ENCODE results near the gene PTPRR. TPM values are rescaled to one million over a fixed set of nuclear protein-coding genes. Genes with fewer than 3 reads are reported as not detected.

Gene PTPRR
- total RNA-seq, 1 experiment from 2014 or later = 1.3 TPM

DNA sequence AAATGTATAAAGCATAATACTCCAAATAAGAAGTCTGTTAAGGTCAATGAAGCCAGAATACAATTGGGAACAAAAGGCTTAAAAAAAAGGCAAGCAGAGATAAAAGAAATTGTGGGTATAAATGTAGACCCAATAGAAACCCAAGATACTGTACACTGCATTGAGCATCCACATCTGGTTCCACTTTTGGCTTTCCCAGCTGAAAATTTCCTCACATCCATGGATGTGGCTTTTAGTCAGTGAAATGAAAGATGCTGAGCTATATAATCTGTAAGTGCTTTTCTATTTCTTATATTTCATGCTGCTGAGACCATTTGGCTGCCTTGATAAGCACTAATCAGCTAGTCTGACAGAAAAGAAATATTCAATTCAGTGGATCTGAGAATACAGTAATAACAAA lies 83.5 kb downstream of the PTPRR start:
- Mint-ChIP-seq H3K27me3 (ENCODE audit: insufficient read depth, unreplicated experiment) (no peaks in the 10 kb centered on the region), H3K27ac (ENCODE audit: unreplicated experiment) (no peak overlapping the region), H3K4me3 (ENCODE audit: unreplicated experiment) (no peak overlapping the region), H3K4me1 (ENCODE audit: low read depth, unreplicated experiment) (peaks cover 19% of the 10 kb centered on the region), H3K36me3 (ENCODE audit: insufficient read depth, unreplicated experiment) (no peaks in the 10 kb centered on the region), H3K9me3 (ENCODE audit: unreplicated experiment) (peaks cover 20% of the 10 kb centered on the region)
- Histone ChIP-seq H3K4me3 (ENCODE audit: low read depth, low read length) (no peak overlapping the region), H3K9me3 (no peaks in the 10 kb centered on the region; the same call in 1 of the 2 replicates), H3K27me3 (replicated peaks; ENCODE audit: control insufficient read depth, insufficient read depth, low read length) (no peaks in the 10 kb centered on the region), H3K4me1 (peaks cover 21% of the 10 kb centered on the region), H3K36me3 (ENCODE audit: control insufficient read depth, insufficient read depth, low read length) (no peaks in the 10 kb centered on the region)
- no TSS peak for BruUV-seq (replicated peaks)
- ChIA-PET CTCF (no interaction called here), POLR2A (no interaction called here)
- TF ChIP-seq, protein P1, sequence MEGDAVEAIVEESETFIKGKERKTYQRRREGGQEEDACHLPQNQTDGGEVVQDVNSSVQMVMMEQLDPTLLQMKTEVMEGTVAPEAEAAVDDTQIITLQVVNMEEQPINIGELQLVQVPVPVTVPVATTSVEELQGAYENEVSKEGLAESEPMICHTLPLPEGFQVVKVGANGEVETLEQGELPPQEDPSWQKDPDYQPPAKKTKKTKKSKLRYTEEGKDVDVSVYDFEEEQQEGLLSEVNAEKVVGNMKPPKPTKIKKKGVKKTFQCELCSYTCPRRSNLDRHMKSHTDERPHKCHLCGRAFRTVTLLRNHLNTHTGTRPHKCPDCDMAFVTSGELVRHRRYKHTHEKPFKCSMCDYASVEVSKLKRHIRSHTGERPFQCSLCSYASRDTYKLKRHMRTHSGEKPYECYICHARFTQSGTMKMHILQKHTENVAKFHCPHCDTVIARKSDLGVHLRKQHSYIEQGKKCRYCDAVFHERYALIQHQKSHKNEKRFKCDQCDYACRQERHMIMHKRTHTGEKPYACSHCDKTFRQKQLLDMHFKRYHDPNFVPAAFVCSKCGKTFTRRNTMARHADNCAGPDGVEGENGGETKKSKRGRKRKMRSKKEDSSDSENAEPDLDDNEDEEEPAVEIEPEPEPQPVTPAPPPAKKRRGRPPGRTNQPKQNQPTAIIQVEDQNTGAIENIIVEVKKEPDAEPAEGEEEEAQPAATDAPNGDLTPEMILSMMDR (IDR thresholded peaks at IDR 0.05; ENCODE audit: insufficient read depth in 1 of 2, low read depth in 1 of 2, low read length in 1 of 2, severe bottlenecking in 1 of 2, unreplicated experiment in 1 of 2) = no peak
- intact Hi-C loops (cut with micrococcal nuclease; ENCODE audit: unreplicated experiment) = no loop called here
- no peak for DNase-seq

DNA sequence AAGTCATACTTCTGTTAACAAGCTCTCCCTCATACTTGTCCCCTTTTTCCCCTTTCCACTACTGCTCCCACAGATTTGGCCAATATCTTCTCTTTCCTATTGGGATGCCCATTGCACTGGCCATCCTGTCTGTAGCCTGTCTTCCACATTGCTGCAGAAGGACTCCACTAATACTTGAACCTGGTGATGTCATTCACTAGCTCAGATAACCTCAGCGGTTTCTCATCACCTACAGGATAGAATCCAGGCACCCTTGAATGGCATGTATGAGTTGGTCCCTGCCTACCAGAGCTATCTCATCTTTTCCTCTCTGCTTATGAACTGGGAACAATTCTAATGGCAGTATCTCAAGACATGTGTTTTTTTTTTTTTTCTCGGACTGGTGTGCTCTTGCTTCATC lies 84.6 kb downstream of the PTPRR start:
- POLR2A ChIA-PET = no interaction called here

DNA sequence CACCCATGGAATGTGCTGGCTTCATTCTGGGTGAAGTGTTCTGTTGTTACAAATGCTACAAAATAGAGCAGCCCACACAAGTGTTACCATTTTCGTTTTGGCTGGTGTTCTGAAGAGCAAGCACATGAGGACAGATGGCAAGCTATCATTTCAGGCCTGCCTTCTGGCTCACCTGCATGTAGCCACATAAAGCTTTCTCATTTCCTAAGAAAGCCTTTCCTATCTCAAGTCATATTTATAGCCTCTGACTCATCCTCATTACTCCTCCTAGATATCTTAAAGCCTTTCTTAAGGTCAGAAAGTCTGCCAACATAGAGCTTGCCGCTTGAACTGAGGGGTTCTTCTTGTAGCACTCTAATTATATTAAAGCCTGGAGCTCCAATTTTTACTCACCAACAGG lies 89.0 kb downstream of the PTPRR start:
- intact Hi-C loops (cut with micrococcal nuclease; ENCODE audit: unreplicated experiment) = no loop called here
- Mint-ChIP-seq H3K27me3 (ENCODE audit: insufficient read depth, unreplicated experiment) (no peaks in the 10 kb centered on the region), H3K4me3 (ENCODE audit: unreplicated experiment) (no peak overlapping the region), H3K36me3 (ENCODE audit: insufficient read depth, unreplicated experiment) (no peaks in the 10 kb centered on the region), H3K9me3 (ENCODE audit: unreplicated experiment) (peaks cover 15% of the 10 kb centered on the region), H3K4me1 (ENCODE audit: low read depth, unreplicated experiment) (peaks cover 25% of the 10 kb centered on the region), H3K27ac (ENCODE audit: unreplicated experiment) (no peak overlapping the region)
- H3K4me3 ChIP-seq (ENCODE audit: low read depth, low read length) = no peak overlapping the region
- peaks cover 16% of the 10 kb centered on the region for H3K4me1 ChIP-seq
- H3K36me3 ChIP-seq (ENCODE audit: control insufficient read depth, insufficient read depth, low read length) = no peaks in the 10 kb centered on the region
- CTCF ChIA-PET = interaction anchor here (0.8 to 0.9 kb wide), 2 partner anchors 18 to 19 kb away, joined by 3 to 4 read pairs; no protein-coding TSS in a partner anchor
- TF ChIP-seq, protein P1 (IDR thresholded peaks at IDR 0.05; ENCODE audit: insufficient read depth in 1 of 2, low read depth in 1 of 2, low read length in 1 of 2, severe bottlenecking in 1 of 2, unreplicated experiment in 1 of 2) = no peak
- no peaks in the 10 kb centered on the region for H3K9me3 ChIP-seq
- BruUV-seq (replicated peaks) = no TSS peak
- DNase-seq = no peak
- POLR2A ChIA-PET = no interaction called here
- no peaks in the 10 kb centered on the region for H3K27me3 ChIP-seq (replicated peaks; ENCODE audit: control insufficient read depth, insufficient read depth, low read length)

More for the DNA sequence above, 84.6 kb downstream of the PTPRR start:
- Histone ChIP-seq H3K9me3 (no peaks in the 10 kb centered on the region; the same call in 1 of the 2 replicates), H3K4me3 (ENCODE audit: low read depth, low read length) (no peak overlapping the region), H3K4me1 (peaks cover 21% of the 10 kb centered on the region), H3K36me3 (ENCODE audit: control insufficient read depth, insufficient read depth, low read length) (no peaks in the 10 kb centered on the region), H3K27me3 (replicated peaks; ENCODE audit: control insufficient read depth, insufficient read depth, low read length) (no peaks in the 10 kb centered on the region)
- Mint-ChIP-seq H3K27me3 (ENCODE audit: insufficient read depth, unreplicated experiment) (no peaks in the 10 kb centered on the region), H3K9me3 (ENCODE audit: unreplicated experiment) (peaks cover 20% of the 10 kb centered on the region), H3K36me3 (ENCODE audit: insufficient read depth, unreplicated experiment) (no peaks in the 10 kb centered on the region), H3K4me1 (ENCODE audit: low read depth, unreplicated experiment) (peaks cover 24% of the 10 kb centered on the region), H3K27ac (ENCODE audit: unreplicated experiment) (no peak overlapping the region), H3K4me3 (ENCODE audit: unreplicated experiment) (no peak overlapping the region)
- intact Hi-C loops (cut with micrococcal nuclease; ENCODE audit: unreplicated experiment) = no loop called here
- CTCF ChIA-PET = no interaction called here
- TF ChIP-seq, protein P1 (IDR thresholded peaks at IDR 0.05; ENCODE audit: insufficient read depth in 1 of 2, low read depth in 1 of 2, low read length in 1 of 2, severe bottlenecking in 1 of 2, unreplicated experiment in 1 of 2) = no peak
- no TSS peak for BruUV-seq (replicated peaks)
- DNase-seq = no peak
